Upper lobe of left lung (tissue), 4 donors: ENCODE measurements around the gene HPSE.

Experiments
- CTCF ChIP-seq, 6 experiments: fragments of 450-650 bp in 4 of 6; fragments of 200-600 bp in 2 of 6; sonication (generic) in 2 of 6; IDR thresholded peaks; one replicate each; pipeline ENCODE4 v1.5.1; 2016 to 2019; ENCODE audit warnings: antibody characterized with exemption in 6 of 6
- EP300 ChIP-seq, 4 donors: sonication (generic); formaldehyde crosslinking; IDR thresholded peaks; one replicate each; pipeline ENCODE4 v1.5.1; 2017; ENCODE audit warnings: antibody characterized with exemption in 4 of 4, control low read depth in 2 of 4
- POLR2A ChIP-seq, 4 donors: fragments of 450-650 bp; IDR thresholded peaks; one replicate each; pipeline ENCODE4 v1.5.1; 2016 to 2017; ENCODE audit warnings: antibody characterized with exemption in 4 of 4, mild to moderate bottlenecking in 2 of 4
- POLR2AphosphoS5 ChIP-seq, 2 donors: sonication (generic); formaldehyde crosslinking; IDR thresholded peaks; one replicate each; pipeline ENCODE4 v1.5.1; 2017; ENCODE audit warnings: antibody characterized with exemption in 2 of 2

DNA sequence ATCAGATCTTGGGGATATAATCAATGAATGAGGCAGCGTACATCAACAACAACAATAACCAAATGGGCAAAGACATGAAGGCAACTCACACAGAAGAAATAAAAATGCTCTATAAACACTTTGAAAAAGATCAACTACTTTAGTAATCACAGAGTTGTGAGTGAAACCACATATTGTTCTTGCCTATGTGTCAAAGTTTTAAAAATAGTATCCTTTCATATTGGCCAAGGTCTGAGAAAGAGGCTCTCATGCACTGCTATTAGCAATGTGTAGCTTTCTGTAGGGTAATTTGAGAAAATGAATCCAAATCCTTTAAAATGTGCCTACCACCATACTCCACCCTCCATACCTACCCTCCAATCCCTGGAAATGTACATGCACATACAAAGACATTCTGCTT lies 75.1 kb downstream of the HPSE start:
- TF ChIP-seq CTCF (IDR thresholded peaks at IDR 0.05) (no peak), POLR2AphosphoS5 (IDR thresholded peaks at IDR 0.05) (no peak), POLR2A (IDR thresholded peaks at IDR 0.05) (no peak), EP300 (IDR thresholded peaks at IDR 0.05) (no peak)
